Uterus (tissue), 4 donors: Measurements from ENCODE around the gene AGGF1. TPM values are rescaled to one million over a fixed set of nuclear protein-coding genes. Genes with fewer than 3 reads are reported as not detected.
A peak's percentile ranks its signal among the peaks of the same experiment; 100 is the strongest.
"Not testable (repeated sequence)": the region's sequence is repeated elsewhere in the genome, so short reads cannot be mapped to it uniquely, and the experiment has no call there.

ENCODE experiments used
- DNase-seq, 2 donors: peaks; one replicate each; pipeline ENCODE4 v3.0.0-alpha.2; 2019 to 2020
- H3K27ac ChIP-seq, 2 donors: fragments of 200-600 bp; sonication (generic); 1 replicate in 1 of 2; 2 replicates in 1 of 2; pipeline ENCODE4 v1.5.1; 2016 to 2018
- H3K27me3 ChIP-seq, 2 donors: fragments of 200-600 bp; sonication (generic); one replicate each; pipeline ENCODE4 v1.5.1; 2018 to 2019; ENCODE audit warnings: control low read depth in 1 of 2
- H3K36me3 ChIP-seq, 2 donors: fragments of 200-600 bp; sonication (generic); one replicate each; pipeline ENCODE4 v1.5.1; 2019; ENCODE audit warnings: control low read depth in 1 of 2
- H3K4me1 ChIP-seq, 2 donors: fragments of 200-600 bp; sonication (generic); one replicate each; pipeline ENCODE4 v1.5.1; 2018 to 2019; ENCODE audit warnings: control low read depth in 1 of 2
- H3K4me3 ChIP-seq, 2 donors: fragments of 200-600 bp; sonication (generic); 1 replicate in 1 of 2; 2 replicates in 1 of 2; pipeline ENCODE4 v1.5.1; 2018 to 2019; ENCODE audit warnings: mild to moderate bottlenecking in 1 of 2
- H3K9me3 ChIP-seq, 2 donors: fragments of 200-600 bp; sonication (generic); one replicate each; pipeline ENCODE4 v1.5.1; 2019; ENCODE audit warnings: control low read depth in 1 of 2
- CTCF ChIP-seq, 4 experiments: fragments of 200-600 bp in 2 of 4; fragments of 450-650 bp in 2 of 4; sonication (generic) in 2 of 4; IDR thresholded peaks; one replicate each; pipeline ENCODE4 v1.5.1; 2016 to 2019; ENCODE audit warnings: antibody characterized with exemption in 4 of 4, mild to moderate bottlenecking in 2 of 4, moderate library complexity in 1 of 4
- POLR2A ChIP-seq, 2 donors: fragments of 450-650 bp; IDR thresholded peaks; one replicate each; pipeline ENCODE4 v1.6.1; 2016; ENCODE audit warnings: antibody characterized with exemption in 2 of 2, mild to moderate bottlenecking in 1 of 2, moderate library complexity in 1 of 2
- intact Hi-C: fragments of 100-400 bp; cut with DNase I; formaldehyde crosslinking; loops from one replicate; pipeline ENCODE4 v1.15.1; 2023; ENCODE audit warnings: low total_unique reads
- total RNA-seq, 4 donors: library from RNA; depleted of rRNA in 3 of 4; stranded (reverse); fragments of >200 nt in 3 of 4; gene quantifications; one replicate each; pipeline versions ENCODE4 v1.1.0 to v1.2.4, GENCODE V29; 2014 to 2023
- donor health status: DM: yes; HTN: yes; CAD: no.

AGGF1 gene
- total RNA-seq, 4 donors from 2014 or later, result 10.6 to 44.7 (median 23.2) TPM

DNA sequence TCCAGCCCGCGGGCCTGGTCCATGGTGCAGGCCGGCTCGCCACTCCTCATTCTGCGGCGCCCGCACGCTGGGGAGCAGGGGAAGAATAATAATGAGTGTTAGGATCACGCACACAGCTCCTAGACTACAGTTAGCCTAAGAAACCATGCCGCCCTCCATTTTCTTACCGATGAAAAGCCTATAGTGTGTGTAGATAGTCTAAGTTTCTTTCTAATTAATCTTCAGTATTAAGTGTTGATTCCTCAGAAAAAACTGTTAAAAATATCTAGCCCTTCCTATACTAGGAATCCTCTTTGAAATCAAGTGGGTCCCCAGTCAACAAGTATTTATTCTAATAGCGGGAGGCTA is 47.6 kb downstream of the AGGF1 start:
- H3K27ac ChIP-seq, result peak overlapping the region; percentile 73 to 86
- intact Hi-C loops, result no loop called here

DNA sequence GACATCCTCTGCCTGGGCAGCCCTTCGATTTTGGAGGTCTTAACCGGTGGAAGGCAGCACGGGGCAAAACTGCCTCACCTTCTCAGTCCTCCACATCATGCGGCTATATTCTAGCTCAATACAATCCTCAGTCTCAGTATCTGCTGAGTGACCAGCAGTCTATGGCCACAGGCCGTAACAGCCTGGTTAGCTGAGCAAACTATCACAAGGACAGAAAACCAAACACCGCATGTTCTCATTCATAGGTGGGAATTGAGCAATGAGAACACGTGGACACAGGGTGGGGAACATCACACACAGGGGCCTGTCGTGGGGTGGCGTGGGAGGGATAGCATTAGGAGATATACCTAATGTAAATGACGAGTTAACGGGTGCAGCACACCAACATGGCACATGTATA is 50.3 kb downstream of the AGGF1 start:
- H3K4me1 ChIP-seq, DNase-seq, H3K36me3 ChIP-seq, intact Hi-C loops, H3K4me3 ChIP-seq, H3K9me3 ChIP-seq, H3K27ac ChIP-seq, H3K27me3 ChIP-seq: not testable (repeated sequence)

More for the DNA sequence above, 47.6 kb downstream of the AGGF1 start:
- Histone ChIP-seq H3K36me3 (no peaks in the 10 kb centered on the region), H3K4me3 (peak overlapping the region; percentile 24 to 53), H3K9me3 (no peaks in the 10 kb centered on the region), H3K4me1 (no peaks in the 10 kb centered on the region), H3K27me3 (no peaks in the 10 kb centered on the region)
- no peak for TF ChIP-seq CTCF (IDR thresholded peaks at IDR 0.05)
- TF ChIP-seq POLR2A (IDR thresholded peaks at IDR 0.05), result no peak
- no peak for DNase-seq

- no peak for TF ChIP-seq POLR2A (IDR thresholded peaks at IDR 0.05)
- no peak for TF ChIP-seq CTCF (IDR thresholded peaks at IDR 0.05)
- intact Hi-C loops, result no loop called here
- no peaks in the 10 kb centered on the region for H3K9me3 ChIP-seq
Measured at GRCh38 chr5:77080905-77081304, 50.7 kb downstream of the AGGF1 start.

DNA sequence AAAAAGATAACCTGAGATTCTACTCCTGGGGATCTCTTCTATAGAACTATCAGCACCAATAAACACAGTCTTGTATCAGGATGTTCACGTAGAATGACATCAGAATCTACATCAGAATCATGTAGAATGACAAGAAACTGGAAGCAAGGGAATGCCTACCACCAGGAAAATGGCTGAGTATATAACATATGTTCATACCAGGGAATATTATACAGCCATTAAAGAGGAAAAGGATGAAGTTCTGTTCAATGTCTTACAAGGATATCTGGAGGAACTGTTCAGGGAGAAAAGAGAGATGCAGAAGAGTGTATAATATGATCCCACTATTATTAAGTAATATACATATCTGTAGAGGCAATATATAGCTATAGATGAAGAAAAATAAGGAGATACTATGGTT is 52.1 kb downstream of the AGGF1 start:
- TF ChIP-seq POLR2A (IDR thresholded peaks at IDR 0.05) (no peak), CTCF (IDR thresholded peaks at IDR 0.05) (no peak)
- H3K4me3 ChIP-seq, result no peak overlapping the region
- H3K9me3 ChIP-seq, result no peaks in the 10 kb centered on the region
- no peak overlapping the region for H3K27ac ChIP-seq
- intact Hi-C loops, result no loop called here
- no peak for DNase-seq
- H3K36me3 ChIP-seq, result no peaks in the 10 kb centered on the region
- no peaks in the 10 kb centered on the region for H3K27me3 ChIP-seq
- H3K4me1 ChIP-seq, result peaks cover 0 to 4% of the 10 kb centered on the region in 2 donors

More at GRCh38 chr5:77080905-77081304, 50.7 kb downstream of the AGGF1 start:
- DNase-seq, result no peak
- no peak overlapping the region for H3K27ac ChIP-seq
- H3K27me3 ChIP-seq, result no peaks in the 10 kb centered on the region
- no peaks in the 10 kb centered on the region for H3K36me3 ChIP-seq
- H3K4me3 ChIP-seq, result no peak overlapping the region
- peaks cover 0 to 4% of the 10 kb centered on the region in 2 donors for H3K4me1 ChIP-seq

DNA sequence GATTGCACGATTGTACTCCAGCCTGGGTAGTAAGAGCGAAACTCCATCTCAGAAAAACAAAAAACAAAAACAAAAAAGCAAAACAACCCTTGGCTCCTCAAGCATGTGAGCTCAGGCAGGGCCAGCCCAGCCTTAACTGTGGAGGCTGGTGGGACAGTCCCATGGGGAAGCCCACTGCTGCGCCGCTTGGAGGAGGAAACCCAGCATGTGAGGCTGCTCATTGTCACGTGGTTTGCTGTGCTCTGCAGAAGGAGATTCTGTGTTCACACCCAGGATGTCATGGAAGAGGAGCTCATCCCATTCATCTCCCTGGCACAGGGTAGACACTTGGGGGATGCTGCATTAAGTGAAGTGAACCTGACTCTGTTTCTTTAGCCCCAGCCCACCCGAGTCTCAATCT is 52.9 kb downstream of the AGGF1 start:
- Histone ChIP-seq H3K27me3 (no peaks in the 10 kb centered on the region), H3K9me3 (no peaks in the 10 kb centered on the region), H3K27ac (no peak overlapping the region), H3K4me1 (peaks cover 0 to 4% of the 10 kb centered on the region in 2 donors), H3K36me3 (no peaks in the 10 kb centered on the region), H3K4me3 (no peak overlapping the region)
- DNase-seq, result no peak
- TF ChIP-seq CTCF (IDR thresholded peaks at IDR 0.05) (no peak), POLR2A (IDR thresholded peaks at IDR 0.05) (no peak)
- intact Hi-C loops, result no loop called here

DNA sequence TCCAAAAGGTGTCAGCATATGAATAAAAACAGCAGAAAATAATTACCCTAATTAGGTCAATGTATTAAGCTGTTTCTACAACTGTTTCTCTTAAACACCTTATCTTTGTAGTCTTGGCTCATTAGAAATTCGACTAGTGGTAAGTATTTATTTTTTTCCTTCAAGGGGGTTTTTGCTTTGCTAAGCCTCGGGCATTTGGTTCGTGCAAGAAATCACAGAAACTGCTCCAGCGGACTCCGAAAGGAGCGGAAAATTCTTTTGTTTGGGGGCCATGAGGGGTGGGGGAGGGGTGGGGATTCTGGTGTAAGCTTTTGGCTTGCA is 56.1 kb downstream of the AGGF1 start:
- TF ChIP-seq POLR2A (IDR thresholded peaks at IDR 0.05) (no peak), CTCF (IDR thresholded peaks at IDR 0.05) (no peak)
- Histone ChIP-seq H3K27ac (peak overlapping the region; percentile 93 to 97), H3K9me3 (no peaks in the 10 kb centered on the region)

More for the DNA sequence above, 56.1 kb downstream of the AGGF1 start:
- DNase-seq, result no peak
- Histone ChIP-seq H3K27me3 (no peaks in the 10 kb centered on the region), H3K4me3 (peak overlapping the region; percentile 62 to 83), H3K4me1 (peaks cover 0 to 4% of the 10 kb centered on the region in 2 donors), H3K36me3 (no peaks in the 10 kb centered on the region)
- intact Hi-C loops, result no loop called here
